CD8-positive, alpha-beta memory T cell (primary cell): ENCODE data around the gene CENPX. TPM values are rescaled to one million over a fixed set of nuclear protein-coding genes. Genes with fewer than 3 reads are reported as not detected.

Source experiments
- CTCF ChIA-PET: fragments of 350-600 bp; sonication (Branson Sonifier 250); formaldehyde crosslinking; loops from one replicate; lab custom pipeline; 2021; ENCODE audit warnings: antibody characterized with exemption; lab: Charles Lee
- POLR2A ChIA-PET: fragments of 350-600 bp; sonication (Branson Sonifier 250); formaldehyde crosslinking; loops from one replicate; lab custom pipeline; 2021; ENCODE audit warnings: antibody characterized with exemption; lab: Charles Lee
- DNase-seq, 5 donors: peaks; one replicate each; pipeline versions ENCODE4 v3.0.0 to v3.0.0-alpha.2; 2020 to 2022; ENCODE audit warnings: mixed read lengths in 1 of 5
- H3K27ac ChIP-seq: one replicate; pipeline ENCODE4 v1.7.0; 2013; ENCODE audit warnings: low read depth, mild to moderate bottlenecking, low read length, moderate library complexity
- H3K27me3 ChIP-seq: 2 replicates; pipeline ENCODE4 v1.7.0; 2013; ENCODE audit warnings: low read length, mild to moderate bottlenecking; ENCODE audit not compliant: insufficient read depth, poor library complexity, severe bottlenecking
- H3K36me3 ChIP-seq: 2 replicates; pipeline ENCODE4 v1.7.0; 2013; ENCODE audit warnings: mild to moderate bottlenecking, low read length, moderate library complexity; ENCODE audit not compliant: insufficient read depth
- H3K4me1 ChIP-seq: 2 replicates; pipeline ENCODE4 v1.7.0; 2013; ENCODE audit warnings: mild to moderate bottlenecking, low read length, moderate library complexity; ENCODE audit not compliant: insufficient read depth
- H3K4me3 ChIP-seq: 2 replicates; pipeline ENCODE4 v1.7.0; 2013; ENCODE audit warnings: mild to moderate bottlenecking, low read length
- H3K9me3 ChIP-seq: 2 replicates; pipeline ENCODE4 v1.7.0; 2013; ENCODE audit warnings: mild to moderate bottlenecking, low read length
- H3K27ac Mint-ChIP-seq, 8 donors: one replicate each; pipeline ENCODE4 v1.8.0; 2020 to 2021; ENCODE audit warnings: mixed read lengths in 8 of 8, mild to moderate bottlenecking in 6 of 8, inconsistent platforms in 3 of 8, moderate library complexity in 3 of 8
- H3K27me3 Mint-ChIP-seq, 2 donors: one replicate each; pipeline ENCODE4 v1.8.0; 2020 to 2021; ENCODE audit warnings: mixed read lengths in 2 of 2, mild to moderate bottlenecking in 1 of 2, moderate library complexity in 1 of 2
- H3K36me3 Mint-ChIP-seq, 3 donors: one replicate each; pipeline ENCODE4 v1.8.0; 2020 to 2021; ENCODE audit warnings: mixed read lengths in 3 of 3, inconsistent platforms in 1 of 3, mild to moderate bottlenecking in 1 of 3
- H3K4me1 Mint-ChIP-seq, 3 donors: one replicate each; pipeline ENCODE4 v1.8.0; 2020 to 2021; ENCODE audit warnings: mixed read lengths in 3 of 3, inconsistent platforms in 1 of 3, mild to moderate bottlenecking in 1 of 3
- H3K4me3 Mint-ChIP-seq, 7 donors: one replicate each; pipeline ENCODE4 v1.8.0; 2020 to 2021; ENCODE audit warnings: mixed read lengths in 7 of 7, mild to moderate bottlenecking in 6 of 7, moderate library complexity in 4 of 7, inconsistent platforms in 2 of 7
- H3K9me3 Mint-ChIP-seq, 5 donors: one replicate each; pipeline ENCODE4 v1.8.0; 2020 to 2022; ENCODE audit warnings: mixed read lengths in 5 of 5, mild to moderate bottlenecking in 3 of 5, moderate library complexity in 2 of 5, inconsistent platforms in 1 of 5
- polyA plus RNA-seq: library from polyadenylated mRNA; unstranded; fragments of 300-500 nt; fragmentation: Illumina TruSeq; gene quantifications from one replicate; pipeline ENCODE4 v1.2.3, GENCODE V29; 2021
- total RNA-seq, 2 experiments: library from RNA; stranded (reverse); gene quantifications; one replicate each; pipeline ENCODE4 v1.2.3, GENCODE V29; 2021

Gene CENPX
- total and polyA plus RNA-seq, 3 experiments from 2014 or later: 56.7 to 158 (median 143) TPM

DNA sequence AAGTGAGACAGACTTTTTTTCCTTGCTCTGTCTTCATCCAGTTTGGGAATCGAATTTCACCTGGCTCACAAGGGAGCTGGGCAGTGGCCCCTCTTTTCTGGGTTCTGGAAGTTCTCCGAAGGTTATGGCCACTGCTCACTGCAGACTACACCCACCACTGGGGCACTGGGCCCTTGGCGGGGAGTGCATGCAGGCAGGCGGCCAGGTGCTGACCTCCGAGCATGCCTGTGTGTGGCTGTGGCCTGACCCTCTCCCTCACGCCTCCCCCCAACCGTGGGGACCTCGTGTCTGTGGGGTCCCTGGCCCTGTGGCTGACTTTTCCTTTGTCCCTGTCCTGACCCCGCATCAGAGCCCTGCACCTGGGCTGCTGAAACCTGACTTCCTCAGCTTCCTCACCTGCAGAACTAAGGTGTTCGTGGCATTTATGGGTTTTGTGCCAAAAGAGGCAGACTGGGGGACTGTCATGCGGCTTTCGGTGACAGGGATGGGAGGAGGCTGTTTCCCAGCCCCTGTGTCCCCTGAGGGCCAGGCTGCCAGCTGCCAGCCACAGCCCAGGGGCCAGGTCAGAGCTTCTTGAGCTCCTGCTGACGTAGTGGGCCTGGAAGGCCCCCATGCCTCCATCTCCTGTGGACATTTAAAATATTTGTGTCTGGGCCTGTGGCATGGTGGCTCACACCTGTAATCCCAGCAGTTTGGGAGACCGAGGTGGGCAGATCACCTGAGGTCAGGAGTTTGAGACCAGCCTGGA lies 23.8 kb downstream of the CENPX start:
- H3K27me3 Mint-ChIP-seq: no peaks in the 10 kb centered on the region
- Histone ChIP-seq H3K9me3 (no peaks in the 10 kb centered on the region), H3K36me3 (no peaks in the 10 kb centered on the region), H3K27ac (no peak overlapping the region), H3K4me3 (no peak overlapping the region), H3K4me1 (no peaks in the 10 kb centered on the region), H3K27me3 (no peaks in the 10 kb centered on the region)
- DNase-seq: no peak
- no peaks in the 10 kb centered on the region for H3K4me1 Mint-ChIP-seq
- peaks cover 0 to 12% (median 2%) of the 10 kb centered on the region in 3 donors for H3K36me3 Mint-ChIP-seq
- H3K27ac Mint-ChIP-seq: no peak overlapping the region
- no peak overlapping the region for H3K4me3 Mint-ChIP-seq
- H3K9me3 Mint-ChIP-seq: no peaks in the 10 kb centered on the region
- ChIA-PET CTCF (no interaction called here), POLR2A (no interaction called here)

DNA sequence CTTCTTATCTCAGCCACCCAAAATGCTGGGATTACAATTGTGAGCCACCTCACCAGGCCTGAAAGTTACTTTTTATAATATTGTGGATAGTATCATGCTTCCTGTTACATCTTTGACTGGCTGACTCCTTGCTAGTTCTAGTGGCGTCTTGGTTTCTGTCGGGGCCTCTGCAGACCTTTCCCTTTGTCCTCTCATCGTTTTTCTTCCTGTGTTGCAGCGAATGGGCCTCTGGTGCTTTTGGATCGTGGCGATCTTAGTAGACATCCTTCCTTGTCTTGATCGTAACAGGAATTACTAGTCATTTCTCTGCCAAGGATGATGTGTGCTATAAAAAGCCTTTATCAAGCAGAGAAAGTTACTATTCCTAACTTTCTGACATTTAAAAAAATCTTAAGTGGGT lies 24.5 kb downstream of the CENPX start:
- H3K9me3 ChIP-seq: no peaks in the 10 kb centered on the region
- Mint-ChIP-seq H3K9me3 (no peaks in the 10 kb centered on the region), H3K36me3 (peaks cover 0 to 14% (median 2%) of the 10 kb centered on the region in 3 donors), H3K27ac (peak overlapping the region in 2 of 8 donors; percentile 52 to 80), H3K4me1 (no peaks in the 10 kb centered on the region), H3K27me3 (no peaks in the 10 kb centered on the region), H3K4me3 (no peak overlapping the region)
- no peak overlapping the region for H3K4me3 ChIP-seq
- POLR2A ChIA-PET: no interaction called here
- H3K4me1 ChIP-seq: no peaks in the 10 kb centered on the region
- H3K27me3 ChIP-seq: no peaks in the 10 kb centered on the region
- CTCF ChIA-PET: no interaction called here
- DNase-seq: no peak
- H3K36me3 ChIP-seq: no peaks in the 10 kb centered on the region
- no peak overlapping the region for H3K27ac ChIP-seq

GRCh38 chr17:81996757-81997441 lies 25.8 kb downstream of the CENPX start:
- CTCF ChIA-PET: interaction anchor here (0.6 kb wide), 1 partner anchor 34 kb away, joined by 4 read pairs; no protein-coding TSS in a partner anchor
- Histone ChIP-seq H3K9me3 (no peaks in the 10 kb centered on the region), H3K27ac (no peak overlapping the region), H3K4me1 (no peaks in the 10 kb centered on the region), H3K4me3 (no peak overlapping the region), H3K36me3 (no peaks in the 10 kb centered on the region), H3K27me3 (no peaks in the 10 kb centered on the region)
- DNase-seq: no peak
- POLR2A ChIA-PET: no interaction called here
- H3K4me1 Mint-ChIP-seq: no peaks in the 10 kb centered on the region
- no peaks in the 10 kb centered on the region for H3K27me3 Mint-ChIP-seq
- H3K27ac Mint-ChIP-seq: peak overlapping the region in 2 of 8 donors; percentile 29 to 87
- H3K36me3 Mint-ChIP-seq: peaks cover 0 to 14% (median 2%) of the 10 kb centered on the region in 3 donors
- no peak overlapping the region for H3K4me3 Mint-ChIP-seq
- H3K9me3 Mint-ChIP-seq: no peaks in the 10 kb centered on the region

DNA sequence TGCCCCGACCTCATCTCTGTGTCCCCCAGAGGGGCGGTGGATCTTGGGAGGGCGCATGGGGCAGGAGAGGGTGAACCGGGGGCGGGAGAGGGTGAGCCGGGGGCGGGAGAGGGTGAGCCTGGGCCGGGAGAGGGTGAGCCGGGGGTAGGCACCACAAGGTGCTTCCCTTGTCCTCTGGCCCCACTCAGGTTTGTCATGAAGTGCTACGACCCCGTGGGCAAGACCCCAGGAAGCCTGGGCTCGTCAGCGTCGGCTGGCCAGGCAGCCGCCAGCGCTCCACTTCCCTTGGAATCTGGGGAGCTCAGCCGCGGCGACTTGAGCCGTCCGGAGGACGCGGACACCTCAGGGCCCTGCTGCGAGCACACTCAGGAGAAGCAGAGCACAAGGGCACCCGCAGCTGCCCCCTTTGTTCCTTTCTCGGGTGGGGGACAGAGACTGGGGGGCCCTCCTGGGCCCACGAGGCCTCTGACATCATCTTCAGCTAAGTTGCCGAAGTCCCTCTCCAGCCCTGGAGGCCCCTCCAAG lies 26.4 kb downstream of the CENPX start:
- no peak for DNase-seq
- Histone ChIP-seq H3K4me1 (no peaks in the 10 kb centered on the region), H3K27me3 (no peaks in the 10 kb centered on the region), H3K27ac (no peak overlapping the region), H3K9me3 (no peaks in the 10 kb centered on the region), H3K36me3 (no peaks in the 10 kb centered on the region), H3K4me3 (no peak overlapping the region)
- Mint-ChIP-seq H3K4me3 (no peak overlapping the region), H3K9me3 (no peaks in the 10 kb centered on the region), H3K27ac (peak overlapping the region in 1 of 8 donors; percentile 85), H3K36me3 (peaks cover 0 to 14% (median 2%) of the 10 kb centered on the region in 3 donors), H3K27me3 (no peaks in the 10 kb centered on the region), H3K4me1 (no peaks in the 10 kb centered on the region)
- CTCF ChIA-PET: no interaction called here
- POLR2A ChIA-PET: no interaction called here

DNA sequence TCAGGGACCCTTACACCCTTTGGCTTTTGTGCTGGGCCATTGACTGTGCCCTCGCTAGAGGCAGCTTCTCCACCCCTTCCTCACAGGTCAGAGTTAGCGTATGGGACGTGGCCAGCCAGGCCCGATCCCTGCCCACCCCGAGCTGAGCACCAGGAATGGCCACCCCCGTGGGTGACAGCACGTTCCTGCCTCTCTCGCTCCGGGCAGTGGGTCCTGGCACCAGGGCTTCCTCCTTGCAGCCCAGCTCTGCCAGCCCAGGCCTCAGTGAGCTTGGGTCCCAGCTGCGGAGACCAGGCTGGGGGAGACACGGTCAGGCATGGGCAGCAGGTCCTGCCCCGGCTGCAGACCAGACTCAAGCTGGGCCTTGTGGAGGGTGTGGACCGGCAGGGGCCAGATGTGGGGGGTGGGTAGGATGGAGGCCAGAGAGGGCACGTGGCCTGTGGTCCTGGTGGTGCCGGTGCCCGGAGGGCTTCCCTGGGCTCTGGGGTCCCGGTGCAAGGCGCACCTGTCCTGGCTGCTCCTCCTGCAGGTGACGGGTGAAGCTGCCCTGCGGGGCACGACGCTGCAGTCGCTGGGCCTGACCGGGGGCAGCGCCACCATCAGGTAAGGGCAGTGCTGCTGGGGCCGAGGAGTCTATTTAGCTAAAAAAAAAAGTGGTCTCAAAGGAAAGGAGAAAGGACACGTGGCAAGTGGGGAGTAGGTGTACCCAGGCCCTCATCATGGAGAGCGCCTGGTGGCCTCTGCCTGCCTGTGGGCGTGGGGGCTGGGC lies 27.0 kb downstream of the CENPX start:
- POLR2A ChIA-PET: no interaction called here
- H3K27ac ChIP-seq: no peak overlapping the region
- no peaks in the 10 kb centered on the region for H3K4me1 ChIP-seq
- no peaks in the 10 kb centered on the region for H3K27me3 Mint-ChIP-seq
- H3K9me3 Mint-ChIP-seq: no peaks in the 10 kb centered on the region
- no peaks in the 10 kb centered on the region for H3K27me3 ChIP-seq
- H3K4me3 ChIP-seq: no peak overlapping the region
- peak overlapping the region in 1 of 8 donors; percentile 85 for H3K27ac Mint-ChIP-seq
- peaks cover 0 to 16% (median 3%) of the 10 kb centered on the region in 3 donors for H3K36me3 Mint-ChIP-seq
- DNase-seq: no peak
- H3K36me3 ChIP-seq: no peaks in the 10 kb centered on the region
- H3K9me3 ChIP-seq: no peaks in the 10 kb centered on the region
- peaks cover 0 to 3% (median 2%) of the 10 kb centered on the region in 3 donors for H3K4me1 Mint-ChIP-seq
- H3K4me3 Mint-ChIP-seq: no peak overlapping the region
- CTCF ChIA-PET: no interaction called here

DNA sequence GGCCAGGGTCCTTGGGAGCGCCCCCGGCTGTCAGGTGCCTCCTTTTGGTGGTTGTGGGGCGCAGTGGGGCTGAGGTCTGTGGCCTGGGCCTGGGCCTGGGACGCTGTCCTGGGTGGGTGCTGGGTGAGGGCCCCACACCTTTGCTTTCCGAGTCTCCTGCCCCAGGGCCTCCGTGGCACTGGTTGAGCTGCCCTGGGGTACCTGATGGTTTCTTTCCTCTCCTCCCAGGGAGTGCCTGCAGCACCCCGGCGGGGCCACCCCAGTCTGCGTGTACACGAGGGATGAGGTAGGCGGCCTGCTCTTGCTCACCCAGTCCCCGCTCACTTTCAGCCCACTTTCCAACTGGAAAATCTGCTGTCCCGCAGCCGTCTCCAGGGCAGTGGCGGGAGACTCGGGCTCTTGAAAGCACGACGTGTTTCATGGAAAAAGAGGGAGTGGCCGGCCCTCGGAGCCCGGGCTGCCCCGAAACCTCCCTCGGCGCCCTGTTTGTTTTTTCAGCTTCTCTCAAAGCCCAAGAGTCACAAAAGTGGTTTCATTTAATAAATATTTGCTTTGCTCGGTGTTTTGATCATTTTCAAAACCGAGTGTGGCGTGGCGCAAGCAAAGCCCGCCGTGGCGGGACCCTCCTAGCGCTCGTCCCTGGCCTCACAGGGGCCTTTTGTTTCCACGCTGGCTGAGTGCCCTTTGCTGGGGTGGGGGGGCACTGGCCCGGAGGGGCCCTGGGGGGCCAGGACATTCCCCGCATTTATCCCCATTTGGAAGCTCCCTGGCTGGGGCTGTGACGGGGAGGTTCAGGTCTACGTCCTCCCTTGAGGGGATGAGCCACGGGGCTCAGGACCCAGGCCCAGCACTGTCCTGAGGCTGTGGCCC lies 27.9 kb downstream of the CENPX start:
- H3K4me1 Mint-ChIP-seq: peaks cover 0 to 5% (median 5%) of the 10 kb centered on the region in 3 donors
- no peak for DNase-seq
- Histone ChIP-seq H3K36me3 (no peaks in the 10 kb centered on the region), H3K4me3 (no peak overlapping the region), H3K27ac (no peak overlapping the region), H3K9me3 (no peaks in the 10 kb centered on the region), H3K27me3 (no peaks in the 10 kb centered on the region), H3K4me1 (no peaks in the 10 kb centered on the region)
- ChIA-PET POLR2A (no interaction called here), CTCF (no interaction called here)
- H3K27me3 Mint-ChIP-seq: no peaks in the 10 kb centered on the region
- H3K9me3 Mint-ChIP-seq: no peaks in the 10 kb centered on the region
- peaks cover 0 to 19% (median 4%) of the 10 kb centered on the region in 3 donors for H3K36me3 Mint-ChIP-seq
- H3K4me3 Mint-ChIP-seq: no peak overlapping the region
- no peak overlapping the region for H3K27ac Mint-ChIP-seq

DNA sequence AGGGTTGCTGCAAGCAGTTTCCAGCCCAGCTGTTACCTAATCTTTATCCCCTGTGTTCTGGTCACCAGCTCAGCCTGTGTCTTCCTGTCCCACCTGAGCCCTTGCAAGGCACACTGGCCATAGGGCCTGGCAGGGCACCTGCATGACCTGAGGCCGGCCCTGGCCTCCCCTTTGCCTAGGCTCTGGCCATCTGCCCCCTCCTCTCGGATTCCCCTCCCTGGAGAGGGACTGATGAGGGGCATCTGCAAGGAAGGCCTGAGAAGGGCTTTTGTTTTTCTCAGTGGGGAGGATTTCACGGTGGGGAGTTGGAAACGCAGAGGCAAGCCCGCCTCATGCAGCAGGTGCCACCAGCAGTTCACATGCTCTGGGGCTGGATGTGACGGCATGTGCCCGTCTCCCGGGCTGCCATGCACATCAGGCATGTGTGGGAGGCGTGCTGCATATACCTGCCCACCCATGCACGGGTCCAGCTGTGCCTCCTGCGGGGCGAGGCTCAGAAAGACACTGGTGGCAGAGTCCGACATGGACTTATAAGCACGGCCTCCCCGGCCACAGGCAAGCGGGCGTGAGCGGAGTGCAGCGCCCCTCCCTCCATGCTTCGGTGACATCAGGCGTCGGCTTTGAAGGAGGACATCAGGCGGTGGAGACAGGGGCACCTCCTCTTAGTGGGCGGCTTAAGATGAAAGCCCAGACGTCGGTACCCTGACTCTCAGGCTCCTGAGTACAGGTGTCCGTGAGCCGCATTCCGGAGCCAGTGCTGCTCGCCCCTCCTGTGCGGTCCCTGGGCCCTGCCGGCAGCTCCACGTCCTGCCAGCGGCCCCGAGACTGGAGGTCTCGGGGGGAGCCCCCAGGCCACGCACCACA lies 28.7 kb downstream of the CENPX start:
- H3K4me1 ChIP-seq: no peaks in the 10 kb centered on the region
- no peak overlapping the region for H3K27ac ChIP-seq
- Mint-ChIP-seq H3K36me3 (peaks cover 0 to 23% (median 4%) of the 10 kb centered on the region in 3 donors), H3K27ac (no peak overlapping the region), H3K27me3 (no peaks in the 10 kb centered on the region), H3K4me1 (peaks cover 0 to 9% (median 5%) of the 10 kb centered on the region in 3 donors), H3K4me3 (peak overlapping the region in 1 of 7 donors; percentile 36), H3K9me3 (no peaks in the 10 kb centered on the region)
- POLR2A ChIA-PET: no interaction called here
- no peak for DNase-seq
- no peaks in the 10 kb centered on the region for H3K27me3 ChIP-seq
- H3K4me3 ChIP-seq: no peak overlapping the region
- no peaks in the 10 kb centered on the region for H3K36me3 ChIP-seq
- CTCF ChIA-PET: no interaction called here
- no peaks in the 10 kb centered on the region for H3K9me3 ChIP-seq
